ENCODE results near the gene PARVB.
A peak's percentile ranks its signal among the peaks of the same experiment; 100 is the strongest.

PARVB gene

GRCh38 chr22:44186121-44186510 lies 162.0 kb downstream of the PARVB start:
- ATAC-seq = no peak

GRCh38 chr22:44186737-44187136 lies 162.6 kb downstream of the PARVB start:
- no peak for ATAC-seq

- ATAC-seq = no peak
These were observed 163.6 kb downstream of the PARVB start for GRCh38 chr22:44187652-44188230.

- ATAC-seq = no peak
These were observed 164.2 kb downstream of the PARVB start for GRCh38 chr22:44188316-44188715.

GRCh38 chr22:44188986-44189630 lies 165.0 kb downstream of the PARVB start:
- ATAC-seq = no peak

GRCh38 chr22:44190381-44190976 lies 166.4 kb downstream of the PARVB start:
- no peak for ATAC-seq

- peak; percentile 82 to 84 for ATAC-seq
These were observed 166.9 kb downstream of the PARVB start for GRCh38 chr22:44191036-44191454.

GRCh38 chr22:44192098-44192815 lies 168.2 kb downstream of the PARVB start:
- no peak for ATAC-seq

- no peak for ATAC-seq
These were observed 168.9 kb downstream of the PARVB start for GRCh38 chr22:44192816-44193534.

- ATAC-seq = no peak
These were observed 169.4 kb downstream of the PARVB start for GRCh38 chr22:44193535-44193891.

GRCh38 chr22:44194569-44194968 lies 170.5 kb downstream of the PARVB start:
- ATAC-seq = no peak

GRCh38 chr22:44195189-44195871 lies 171.2 kb downstream of the PARVB start:
- ATAC-seq = no peak

GRCh38 chr22:44196241-44196640 lies 172.1 kb downstream of the PARVB start:
- no peak for ATAC-seq

GRCh38 chr22:44196731-44197131 lies 172.6 kb downstream of the PARVB start:
- no peak for ATAC-seq

- no peak for ATAC-seq
These were observed 173.2 kb downstream of the PARVB start for GRCh38 chr22:44197271-44197670.

- ATAC-seq = no peak
These were observed 175.1 kb downstream of the PARVB start for GRCh38 chr22:44199164-44199563.

- ATAC-seq = no peak
These were observed 175.8 kb downstream of the PARVB start for GRCh38 chr22:44199866-44200265.

- no peak for ATAC-seq
These were observed 176.3 kb downstream of the PARVB start for GRCh38 chr22:44200451-44200850.

GRCh38 chr22:44200855-44201550 lies 176.9 kb downstream of the PARVB start:
- no peak for ATAC-seq

GRCh38 chr22:44201665-44202064 lies 177.6 kb downstream of the PARVB start:
- ATAC-seq = no peak

- ATAC-seq = no peak
These were observed 178.2 kb downstream of the PARVB start for GRCh38 chr22:44202261-44202789.

GRCh38 chr22:44203203-44203602 lies 179.1 kb downstream of the PARVB start:
- no peak for ATAC-seq

Measured in activated CD4-positive, CD25-positive, alpha-beta regulatory T cell treated with anti-CD3 and anti-CD28 coated beads, Interleukin-2, amount 50 U/mL, for 24 hours (primary cell).